KOPT-K1 (cell line): ENCODE results near the gene MAP2K6.

Experiments used
- H3K27ac ChIP-seq: fragments of 200-600 bp; sonication (generic); 2 replicates; pipeline ENCODE4 v1.5.1; 2016; ENCODE audit warnings: antibody characterized with exemption, mild to moderate bottlenecking, low read depth, low read length; ENCODE audit not compliant: poor library complexity, severe bottlenecking
- H3K36me3 ChIP-seq: fragments of 200-600 bp; sonication (generic); 2 replicates; pipeline ENCODE4 v1.5.1; 2017; ENCODE audit warnings: antibody characterized with exemption, mild to moderate bottlenecking, low read length, moderate library complexity; ENCODE audit not compliant: insufficient read depth
- H3K9me3 ChIP-seq: fragments of 200-600 bp; sonication (generic); 2 replicates; pipeline ENCODE4 v1.5.1; 2017; ENCODE audit warnings: antibody characterized with exemption, low read length, mild to moderate bottlenecking; ENCODE audit not compliant: insufficient read depth, poor library complexity, severe bottlenecking

The MAP2K6 gene

GRCh38 chr17:69485251-69485661, 70.8 kb downstream of the MAP2K6 start:
- no peak overlapping the region for H3K27ac ChIP-seq
- H3K9me3 ChIP-seq = no peaks in the 10 kb centered on the region
- no peaks in the 10 kb centered on the region for H3K36me3 ChIP-seq

GRCh38 chr17:69485901-69486643, 71.6 kb downstream of the MAP2K6 start:
- no peak overlapping the region for H3K27ac ChIP-seq
- H3K9me3 ChIP-seq = no peaks in the 10 kb centered on the region
- no peaks in the 10 kb centered on the region for H3K36me3 ChIP-seq

- no peaks in the 10 kb centered on the region for H3K9me3 ChIP-seq
- no peaks in the 10 kb centered on the region for H3K36me3 ChIP-seq
- H3K27ac ChIP-seq = no peak overlapping the region
These were observed 72.5 kb downstream of the MAP2K6 start for GRCh38 chr17:69486779-69487637.

- Histone ChIP-seq H3K36me3 (no peaks in the 10 kb centered on the region), H3K9me3 (no peaks in the 10 kb centered on the region), H3K27ac (no peak overlapping the region)
These were observed 74.8 kb downstream of the MAP2K6 start for GRCh38 chr17:69489313-69489712.

- Histone ChIP-seq H3K27ac (no peak overlapping the region), H3K9me3 (no peaks in the 10 kb centered on the region), H3K36me3 (no peaks in the 10 kb centered on the region)
These were observed 78.0 kb downstream of the MAP2K6 start for GRCh38 chr17:69492410-69493071.

GRCh38 chr17:69495787-69496186, 81.3 kb downstream of the MAP2K6 start:
- Histone ChIP-seq H3K9me3 (no peaks in the 10 kb centered on the region), H3K27ac (no peak overlapping the region), H3K36me3 (no peaks in the 10 kb centered on the region)

GRCh38 chr17:69497161-69497560, 82.7 kb downstream of the MAP2K6 start:
- H3K9me3 ChIP-seq = no peaks in the 10 kb centered on the region
- no peak overlapping the region for H3K27ac ChIP-seq
- no peaks in the 10 kb centered on the region for H3K36me3 ChIP-seq

GRCh38 chr17:69499318-69499717, 84.8 kb downstream of the MAP2K6 start:
- Histone ChIP-seq H3K27ac (no peak overlapping the region), H3K9me3 (no peaks in the 10 kb centered on the region), H3K36me3 (no peaks in the 10 kb centered on the region)

GRCh38 chr17:69500911-69501429, 86.5 kb downstream of the MAP2K6 start:
- H3K36me3 ChIP-seq = no peaks in the 10 kb centered on the region
- no peaks in the 10 kb centered on the region for H3K9me3 ChIP-seq
- H3K27ac ChIP-seq = no peak overlapping the region

GRCh38 chr17:69501591-69502468, 87.3 kb downstream of the MAP2K6 start:
- no peak overlapping the region for H3K27ac ChIP-seq
- H3K9me3 ChIP-seq = no peaks in the 10 kb centered on the region
- H3K36me3 ChIP-seq = no peaks in the 10 kb centered on the region

- H3K9me3 ChIP-seq = no peaks in the 10 kb centered on the region
- H3K27ac ChIP-seq = no peak overlapping the region
- H3K36me3 ChIP-seq = no peaks in the 10 kb centered on the region
These were observed 89.2 kb downstream of the MAP2K6 start for GRCh38 chr17:69503711-69504110.

GRCh38 chr17:69505740-69506139, 91.2 kb downstream of the MAP2K6 start:
- H3K36me3 ChIP-seq = no peaks in the 10 kb centered on the region
- H3K9me3 ChIP-seq = no peaks in the 10 kb centered on the region
- no peak overlapping the region for H3K27ac ChIP-seq

- H3K27ac ChIP-seq = no peak overlapping the region
- H3K36me3 ChIP-seq = no peaks in the 10 kb centered on the region
- no peaks in the 10 kb centered on the region for H3K9me3 ChIP-seq
These were observed 92.0 kb downstream of the MAP2K6 start for GRCh38 chr17:69506489-69506888.

- Histone ChIP-seq H3K27ac (no peak overlapping the region), H3K9me3 (no peaks in the 10 kb centered on the region), H3K36me3 (no peaks in the 10 kb centered on the region)
These were observed 94.3 kb downstream of the MAP2K6 start for GRCh38 chr17:69508814-69509213.
